HepG2 (cell line): ENCODE results near the gene ASB16. TPM values are rescaled to one million over a fixed set of nuclear protein-coding genes. Genes with fewer than 3 reads are reported as not detected.

Experiments
- CBX5 ChIP-seq: sonication (generic); formaldehyde crosslinking; IDR thresholded peaks from 2 replicates; pipeline ENCODE4 v1.4.0; 2020; ENCODE audit warnings: missing genetic modification reagents, borderline replicate concordance
- DNMT3B ChIP-seq: conservative IDR thresholded peaks from 2 replicates; pipeline ENCODE4 v1.6.1; 2016; ENCODE audit warnings: missing biosample characterization, control low read depth
- HDAC2 ChIP-seq: sonication (generic); formaldehyde crosslinking; IDR thresholded peaks from 2 replicates; pipeline ENCODE4 v1.4.0; 2020; ENCODE audit warnings: missing genetic modification reagents
- KLF6 ChIP-seq: IDR thresholded peaks from 2 replicates; pipeline ENCODE4 v1.8.0; 2016; ENCODE audit warnings: missing biosample characterization, missing genetic modification reagents
- KMT2A ChIP-seq: sonication (generic); formaldehyde crosslinking; IDR thresholded peaks from 2 replicates; pipeline ENCODE4 v1.4.0; 2020; ENCODE audit warnings: missing genetic modification reagents
- NFE2L1 ChIP-seq: sonication (generic); formaldehyde crosslinking; IDR thresholded peaks from 2 replicates; pipeline ENCODE4 v1.4.0; 2020; ENCODE audit warnings: missing genetic modification reagents, mild to moderate bottlenecking, borderline replicate concordance
- PHF21A ChIP-seq: sonication (generic); formaldehyde crosslinking; IDR thresholded peaks from 2 replicates; pipeline ENCODE4 v1.5.0; 2020; ENCODE audit warnings: mild to moderate bottlenecking, missing genetic modification reagents
- POLR2A ChIP-seq, 2 experiments: IDR thresholded peaks; 2 replicates each; pipeline ENCODE4 v1.6.1; 2011; ENCODE audit warnings: low read depth in 2 of 2, low read length in 2 of 2, mild to moderate bottlenecking in 1 of 2, moderate library complexity in 1 of 2; ENCODE audit not compliant: insufficient read depth in 1 of 2
- SRY ChIP-seq: sonication (generic); formaldehyde crosslinking; IDR thresholded peaks from 2 replicates; pipeline ENCODE4 v1.8.0; 2022; ENCODE audit warnings: mild to moderate bottlenecking, missing genetic modification reagents
- ZNF446 ChIP-seq: sonication (generic); formaldehyde crosslinking; IDR thresholded peaks from 2 replicates; pipeline ENCODE4 v1.5.0; 2020; ENCODE audit warnings: mild to moderate bottlenecking, missing genetic modification reagents
- polyA plus RNA-seq, 8 experiments: library from polyadenylated mRNA; depleted of rRNA in 3 of 8; stranded (reverse) in 7 of 8; unstranded in 1 of 8; fragments of >200 nt; fragmentation: Illumina TruSeq in 4 of 8; extraction: Trizol in 4 of 8; gene quantifications; 2 replicates each; pipeline versions ENCODE4 v1.2.1 to v1.2.3, GENCODE V29; 2011 to 2016; ENCODE audit warnings: low read depth in 4 of 8, missing spikeins in 1 of 8, mixed read lengths in 1 of 8; ENCODE audit not compliant: insufficient read depth in 1 of 8
- total RNA-seq, 5 experiments: library from RNA; depleted of rRNA; stranded (reverse); fragments of >200 nt; fragmentation: Illumina TruSeq; extraction: Trizol; gene quantifications; 2 replicates each; pipeline ENCODE4 v1.2.3, GENCODE V29; 2016; ENCODE audit warnings: low read depth in 1 of 5
- TF ChIP-seq, protein P1 (sequence below): sonication (generic); formaldehyde crosslinking; IDR thresholded peaks from 2 replicates; pipeline ENCODE4 v1.4.0; 2020; ENCODE audit warnings: mild to moderate bottlenecking, missing genetic modification reagents
- TF ChIP-seq, protein P2 (sequence below): sonication (generic); formaldehyde crosslinking; IDR thresholded peaks from 2 replicates; pipeline ENCODE4 v1.4.0; 2020; ENCODE audit warnings: low read depth, mild to moderate bottlenecking, missing genetic modification reagents
- TF ChIP-seq, protein P3 (sequence below): sonication (generic); formaldehyde crosslinking; IDR thresholded peaks from 2 replicates; pipeline ENCODE4 v1.5.0; 2020; ENCODE audit warnings: missing genetic modification reagents
- TF ChIP-seq, protein P4 (sequence below): sonication (generic); formaldehyde crosslinking; IDR thresholded peaks from 2 replicates; pipeline ENCODE4 v1.5.1; 2020; ENCODE audit warnings: mild to moderate bottlenecking, missing genetic modification reagents, borderline replicate concordance
- TF ChIP-seq, protein P5 (sequence below): sonication (generic); formaldehyde crosslinking; IDR thresholded peaks from 2 replicates; pipeline ENCODE4 v1.4.0; 2020; ENCODE audit warnings: mild to moderate bottlenecking, missing genetic modification reagents, borderline replicate concordance

ASB16 gene
- total and polyA plus RNA-seq, 2 of the 13 experiments (the other 11 are each of a cell fraction or from before 2014, with no cell fraction given): 0.07 TPM; not detected in 1

DNA sequence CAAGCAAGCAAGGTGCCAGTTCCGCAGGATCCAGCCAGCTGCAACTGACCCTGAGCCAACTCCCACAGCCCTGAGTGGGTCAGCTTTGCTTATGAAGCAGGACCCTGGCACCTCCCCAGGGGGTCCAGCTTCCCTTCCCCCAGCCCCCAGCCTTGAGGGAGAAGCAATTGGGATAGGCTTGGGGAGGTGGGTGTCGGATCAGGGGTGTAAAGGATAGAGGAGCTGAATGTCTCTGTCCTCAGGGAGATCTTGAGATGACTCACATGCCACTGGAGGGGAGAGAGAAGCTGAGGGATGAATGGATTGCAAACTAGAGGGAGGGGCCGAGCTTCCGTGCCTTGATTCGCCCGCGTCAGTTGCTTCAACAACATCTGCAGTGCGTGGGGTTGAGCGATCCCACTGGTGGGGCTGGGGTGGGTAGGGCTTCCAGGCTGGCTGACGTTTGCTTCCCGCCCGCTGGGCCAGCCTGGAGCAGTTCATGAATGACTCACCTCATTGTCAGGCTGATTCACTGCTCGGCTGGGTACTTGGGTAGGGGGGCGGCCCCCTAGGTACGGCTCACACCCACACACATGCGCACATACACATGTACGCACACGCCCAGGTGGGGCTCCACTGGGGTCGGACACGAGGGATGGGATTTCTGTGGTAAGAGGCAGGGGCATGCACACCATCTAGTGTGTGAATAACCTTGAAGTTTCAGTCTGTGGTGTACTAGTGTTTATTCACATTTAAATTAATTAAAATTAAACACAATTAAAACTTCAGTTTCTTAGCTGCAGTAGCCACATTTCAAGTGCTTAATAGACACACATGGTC is 32.4 kb upstream of the ASB16 start (continued):
- TF ChIP-seq CBX5: 0 out of 2 replicates have a peak, but pooled peaks have one; percentile 34
- TF ChIP-seq ZNF446: no peak
- TF ChIP-seq POLR2A (IDR thresholded peaks at IDR 0.05; ENCODE audit: insufficient read depth in 1 of 2, low read depth in 2 of 2, low read length in 2 of 2): peak in 1 of 2 experiments; percentile 75; a peak in 2 of 4 replicates
- TF ChIP-seq PHF21A (CRISPR knock-in tag): peak; percentile 38; the same call in 1 of the 2 replicates
- no peak for TF ChIP-seq KMT2A (CRISPR knock-in tag)
- TF ChIP-seq, protein P1, sequence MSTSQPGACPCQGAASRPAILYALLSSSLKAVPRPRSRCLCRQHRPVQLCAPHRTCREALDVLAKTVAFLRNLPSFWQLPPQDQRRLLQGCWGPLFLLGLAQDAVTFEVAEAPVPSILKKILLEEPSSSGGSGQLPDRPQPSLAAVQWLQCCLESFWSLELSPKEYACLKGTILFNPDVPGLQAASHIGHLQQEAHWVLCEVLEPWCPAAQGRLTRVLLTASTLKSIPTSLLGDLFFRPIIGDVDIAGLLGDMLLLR (CRISPR knock-in tag): 0 out of 2 replicates have a peak, but pooled peaks have one; percentile 36
- TF ChIP-seq, protein P2, sequence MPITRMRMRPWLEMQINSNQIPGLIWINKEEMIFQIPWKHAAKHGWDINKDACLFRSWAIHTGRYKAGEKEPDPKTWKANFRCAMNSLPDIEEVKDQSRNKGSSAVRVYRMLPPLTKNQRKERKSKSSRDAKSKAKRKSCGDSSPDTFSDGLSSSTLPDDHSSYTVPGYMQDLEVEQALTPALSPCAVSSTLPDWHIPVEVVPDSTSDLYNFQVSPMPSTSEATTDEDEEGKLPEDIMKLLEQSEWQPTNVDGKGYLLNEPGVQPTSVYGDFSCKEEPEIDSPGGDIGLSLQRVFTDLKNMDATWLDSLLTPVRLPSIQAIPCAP: peak; percentile 87; the same call in 1 of the 2 replicates
- TF ChIP-seq, protein P3, sequence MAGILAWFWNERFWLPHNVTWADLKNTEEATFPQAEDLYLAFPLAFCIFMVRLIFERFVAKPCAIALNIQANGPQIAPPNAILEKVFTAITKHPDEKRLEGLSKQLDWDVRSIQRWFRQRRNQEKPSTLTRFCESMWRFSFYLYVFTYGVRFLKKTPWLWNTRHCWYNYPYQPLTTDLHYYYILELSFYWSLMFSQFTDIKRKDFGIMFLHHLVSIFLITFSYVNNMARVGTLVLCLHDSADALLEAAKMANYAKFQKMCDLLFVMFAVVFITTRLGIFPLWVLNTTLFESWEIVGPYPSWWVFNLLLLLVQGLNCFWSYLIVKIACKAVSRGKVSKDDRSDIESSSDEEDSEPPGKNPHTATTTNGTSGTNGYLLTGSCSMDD (CRISPR knock-in tag): no peak
- TF ChIP-seq NFE2L1 (CRISPR knock-in tag): 0 out of 2 replicates have a peak, but pooled peaks have one; percentile 31
- TF ChIP-seq DNMT3B (CRISPR knock-in tag): peak; percentile 88; the same call in 1 of the 2 replicates
- peak; percentile 53; the same call in 1 of the 2 replicates for TF ChIP-seq HDAC2 (CRISPR knock-in tag)
- 0 out of 2 replicates have a peak, but pooled peaks have one; percentile 29 for TF ChIP-seq KLF6
- TF ChIP-seq, protein P4, sequence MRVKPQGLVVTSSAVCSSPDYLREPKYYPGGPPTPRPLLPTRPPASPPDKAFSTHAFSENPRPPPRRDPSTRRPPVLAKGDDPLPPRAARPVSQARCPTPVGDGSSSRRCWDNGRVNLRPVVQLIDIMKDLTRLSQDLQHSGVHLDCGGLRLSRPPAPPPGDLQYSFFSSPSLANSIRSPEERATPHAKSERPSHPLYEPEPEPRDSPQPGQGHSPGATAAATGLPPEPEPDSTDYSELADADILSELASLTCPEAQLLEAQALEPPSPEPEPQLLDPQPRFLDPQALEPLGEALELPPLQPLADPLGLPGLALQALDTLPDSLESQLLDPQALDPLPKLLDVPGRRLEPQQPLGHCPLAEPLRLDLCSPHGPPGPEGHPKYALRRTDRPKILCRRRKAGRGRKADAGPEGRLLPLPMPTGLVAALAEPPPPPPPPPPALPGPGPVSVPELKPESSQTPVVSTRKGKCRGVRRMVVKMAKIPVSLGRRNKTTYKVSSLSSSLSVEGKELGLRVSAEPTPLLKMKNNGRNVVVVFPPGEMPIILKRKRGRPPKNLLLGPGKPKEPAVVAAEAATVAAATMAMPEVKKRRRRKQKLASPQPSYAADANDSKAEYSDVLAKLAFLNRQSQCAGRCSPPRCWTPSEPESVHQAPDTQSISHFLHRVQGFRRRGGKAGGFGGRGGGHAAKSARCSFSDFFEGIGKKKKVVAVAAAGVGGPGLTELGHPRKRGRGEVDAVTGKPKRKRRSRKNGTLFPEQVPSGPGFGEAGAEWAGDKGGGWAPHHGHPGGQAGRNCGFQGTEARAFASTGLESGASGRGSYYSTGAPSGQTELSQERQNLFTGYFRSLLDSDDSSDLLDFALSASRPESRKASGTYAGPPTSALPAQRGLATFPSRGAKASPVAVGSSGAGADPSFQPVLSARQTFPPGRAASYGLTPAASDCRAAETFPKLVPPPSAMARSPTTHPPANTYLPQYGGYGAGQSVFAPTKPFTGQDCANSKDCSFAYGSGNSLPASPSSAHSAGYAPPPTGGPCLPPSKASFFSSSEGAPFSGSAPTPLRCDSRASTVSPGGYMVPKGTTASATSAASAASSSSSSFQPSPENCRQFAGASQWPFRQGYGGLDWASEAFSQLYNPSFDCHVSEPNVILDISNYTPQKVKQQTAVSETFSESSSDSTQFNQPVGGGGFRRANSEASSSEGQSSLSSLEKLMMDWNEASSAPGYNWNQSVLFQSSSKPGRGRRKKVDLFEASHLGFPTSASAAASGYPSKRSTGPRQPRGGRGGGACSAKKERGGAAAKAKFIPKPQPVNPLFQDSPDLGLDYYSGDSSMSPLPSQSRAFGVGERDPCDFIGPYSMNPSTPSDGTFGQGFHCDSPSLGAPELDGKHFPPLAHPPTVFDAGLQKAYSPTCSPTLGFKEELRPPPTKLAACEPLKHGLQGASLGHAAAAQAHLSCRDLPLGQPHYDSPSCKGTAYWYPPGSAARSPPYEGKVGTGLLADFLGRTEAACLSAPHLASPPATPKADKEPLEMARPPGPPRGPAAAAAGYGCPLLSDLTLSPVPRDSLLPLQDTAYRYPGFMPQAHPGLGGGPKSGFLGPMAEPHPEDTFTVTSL (CRISPR knock-in tag): 0 out of 2 replicates have a peak, but pooled peaks have one; percentile 5
- TF ChIP-seq, protein P5, sequence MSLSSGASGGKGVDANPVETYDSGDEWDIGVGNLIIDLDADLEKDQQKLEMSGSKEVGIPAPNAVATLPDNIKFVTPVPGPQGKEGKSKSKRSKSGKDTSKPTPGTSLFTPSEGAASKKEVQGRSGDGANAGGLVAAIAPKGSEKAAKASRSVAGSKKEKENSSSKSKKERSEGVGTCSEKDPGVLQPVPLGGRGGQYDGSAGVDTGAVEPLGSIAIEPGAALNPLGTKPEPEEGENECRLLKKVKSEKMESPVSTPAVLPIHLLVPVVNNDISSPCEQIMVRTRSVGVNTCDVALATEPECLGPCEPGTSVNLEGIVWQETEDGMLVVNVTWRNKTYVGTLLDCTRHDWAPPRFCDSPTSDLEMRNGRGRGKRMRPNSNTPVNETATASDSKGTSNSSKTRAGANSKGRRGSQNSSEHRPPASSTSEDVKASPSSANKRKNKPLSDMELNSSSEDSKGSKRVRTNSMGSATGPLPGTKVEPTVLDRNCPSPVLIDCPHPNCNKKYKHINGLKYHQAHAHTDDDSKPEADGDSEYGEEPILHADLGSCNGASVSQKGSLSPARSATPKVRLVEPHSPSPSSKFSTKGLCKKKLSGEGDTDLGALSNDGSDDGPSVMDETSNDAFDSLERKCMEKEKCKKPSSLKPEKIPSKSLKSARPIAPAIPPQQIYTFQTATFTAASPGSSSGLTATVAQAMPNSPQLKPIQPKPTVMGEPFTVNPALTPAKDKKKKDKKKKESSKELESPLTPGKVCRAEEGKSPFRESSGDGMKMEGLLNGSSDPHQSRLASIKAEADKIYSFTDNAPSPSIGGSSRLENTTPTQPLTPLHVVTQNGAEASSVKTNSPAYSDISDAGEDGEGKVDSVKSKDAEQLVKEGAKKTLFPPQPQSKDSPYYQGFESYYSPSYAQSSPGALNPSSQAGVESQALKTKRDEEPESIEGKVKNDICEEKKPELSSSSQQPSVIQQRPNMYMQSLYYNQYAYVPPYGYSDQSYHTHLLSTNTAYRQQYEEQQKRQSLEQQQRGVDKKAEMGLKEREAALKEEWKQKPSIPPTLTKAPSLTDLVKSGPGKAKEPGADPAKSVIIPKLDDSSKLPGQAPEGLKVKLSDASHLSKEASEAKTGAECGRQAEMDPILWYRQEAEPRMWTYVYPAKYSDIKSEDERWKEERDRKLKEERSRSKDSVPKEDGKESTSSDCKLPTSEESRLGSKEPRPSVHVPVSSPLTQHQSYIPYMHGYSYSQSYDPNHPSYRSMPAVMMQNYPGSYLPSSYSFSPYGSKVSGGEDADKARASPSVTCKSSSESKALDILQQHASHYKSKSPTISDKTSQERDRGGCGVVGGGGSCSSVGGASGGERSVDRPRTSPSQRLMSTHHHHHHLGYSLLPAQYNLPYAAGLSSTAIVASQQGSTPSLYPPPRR (CRISPR knock-in tag): peak; percentile 63
- TF ChIP-seq SRY (CRISPR knock-in tag): peak; percentile 65; the same call in 1 of the 2 replicates
